ENCODE results near the gene AKIRIN2.
"Not testable (repeated sequence)": the region's sequence is repeated elsewhere in the genome, so short reads cannot be mapped to it uniquely, and the experiment has no call there.

Gene AKIRIN2

DNA sequence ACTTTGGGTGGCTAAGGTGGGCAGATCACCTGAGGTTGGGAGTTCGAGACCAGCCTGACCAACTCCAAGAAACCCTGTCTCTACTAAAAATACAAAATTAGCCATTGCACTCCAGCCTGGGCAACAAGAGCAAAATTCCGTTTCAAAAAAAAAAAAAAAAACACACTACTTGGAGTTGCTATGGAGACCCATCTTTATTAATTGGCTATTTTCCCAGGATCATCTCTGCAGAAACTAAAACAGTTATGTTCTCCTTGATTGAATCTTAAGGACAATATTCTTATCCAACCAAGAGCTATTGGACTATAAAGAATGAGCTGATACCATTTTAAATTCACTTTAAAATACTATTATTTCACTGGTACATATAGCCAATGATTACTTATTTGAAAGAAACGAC, 14.7 kb downstream of the AKIRIN2 start:
- no peak for DNase-seq (ENCODE audit: low read depth)

GRCh38 chr6:87686636-87687205, 15.3 kb downstream of the AKIRIN2 start:
- DNase-seq (ENCODE audit: low read depth), result not testable (repeated sequence)

GRCh38 chr6:87684895-87685654, 17.0 kb downstream of the AKIRIN2 start:
- no peak for DNase-seq (ENCODE audit: low read depth)

GRCh38 chr6:87683890-87684289, 18.1 kb downstream of the AKIRIN2 start:
- no peak for DNase-seq (ENCODE audit: low read depth)

DNA sequence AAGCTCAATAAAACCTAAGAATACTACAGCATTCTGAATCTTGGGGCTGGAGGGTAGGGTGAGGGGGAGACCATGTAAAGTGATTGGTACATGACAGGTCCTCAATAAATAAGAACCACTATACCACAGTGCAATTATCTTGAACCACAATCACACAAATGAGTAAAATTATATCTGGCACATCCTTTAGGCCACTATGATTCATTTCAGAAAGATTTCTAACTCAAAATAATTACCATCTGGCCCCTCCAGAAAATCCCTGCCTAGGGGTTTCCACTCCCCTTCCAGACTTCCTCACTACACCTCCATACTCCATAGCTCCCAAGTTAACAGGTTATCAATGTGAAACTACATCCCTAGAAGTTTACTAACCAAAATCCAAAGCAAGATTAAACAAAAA, 19.7 kb downstream of the AKIRIN2 start:
- DNase-seq (ENCODE audit: low read depth), result no peak

- no peak for DNase-seq (ENCODE audit: low read depth)
Observed at GRCh38 chr6:87675004-87675681, 26.9 kb downstream of the AKIRIN2 start.

DNA sequence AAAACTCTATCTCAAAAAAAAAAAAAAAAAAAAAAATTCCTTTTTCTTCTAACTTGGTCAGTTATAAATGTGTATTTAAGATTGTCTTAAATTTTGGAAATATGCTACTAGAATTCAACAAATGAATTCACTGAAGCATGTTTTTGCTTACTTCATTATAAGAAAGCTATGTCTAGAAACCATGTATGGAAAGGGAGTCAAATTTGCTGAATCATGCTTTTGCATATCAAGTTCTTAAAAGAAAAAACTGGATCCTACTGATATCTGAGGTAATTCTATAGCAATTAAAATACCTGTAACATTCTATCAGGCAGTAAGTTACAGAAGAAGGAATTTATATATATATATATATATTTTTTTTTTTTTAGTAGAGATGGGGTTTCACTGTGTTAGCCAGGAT, 27.7 kb downstream of the AKIRIN2 start:
- DNase-seq (ENCODE audit: low read depth), result no peak

DNA sequence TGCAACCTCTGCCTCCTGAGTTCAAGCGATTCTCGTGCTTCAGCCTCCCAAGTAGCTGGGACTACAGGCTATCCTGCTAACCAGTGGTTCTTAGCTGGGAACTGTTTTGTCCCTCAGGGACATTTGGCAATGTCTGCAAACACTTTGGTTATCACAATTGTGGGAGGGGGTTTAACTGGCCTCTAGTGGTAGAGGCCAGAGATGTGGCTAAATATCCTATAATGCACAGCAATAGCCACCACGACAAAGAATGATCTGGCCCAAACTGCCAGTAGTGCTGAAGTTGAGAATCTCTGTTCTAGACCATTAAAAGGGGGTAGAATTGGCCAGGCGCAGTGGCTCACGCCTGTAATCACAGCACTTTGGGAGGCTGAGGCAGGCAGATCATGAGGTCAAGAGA, 28.8 kb downstream of the AKIRIN2 start:
- no peak for DNase-seq (ENCODE audit: low read depth)

- DNase-seq (ENCODE audit: low read depth), result no peak
Observed at GRCh38 chr6:87672641-87673040, 29.4 kb downstream of the AKIRIN2 start.

DNA sequence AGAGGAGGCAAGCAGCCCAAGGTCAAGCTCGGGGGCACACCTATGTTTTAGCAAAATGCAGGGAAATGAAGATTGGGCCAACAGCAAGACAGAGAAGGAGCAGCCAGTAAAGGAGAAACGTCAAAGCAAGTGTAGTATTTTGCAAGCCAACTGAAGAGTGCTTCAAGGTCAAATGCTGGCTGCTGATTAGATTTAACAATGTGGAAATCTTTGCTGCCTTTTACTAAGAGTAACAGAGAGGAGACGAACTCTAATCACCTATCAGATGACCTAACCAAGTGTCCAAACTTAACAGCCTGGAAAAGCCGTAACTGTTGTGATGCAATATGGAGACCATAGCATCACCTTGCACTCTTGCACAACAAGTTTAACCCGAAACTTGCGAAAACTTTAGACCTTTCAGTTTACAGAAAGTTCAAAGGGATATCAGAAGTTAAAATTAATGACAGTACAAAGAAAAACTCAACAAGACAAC, 30.4 kb downstream of the AKIRIN2 start:
- DNase-seq (ENCODE audit: low read depth), result no peak

- no peak for DNase-seq (ENCODE audit: low read depth)
Observed at GRCh38 chr6:87670707-87671106, 31.3 kb downstream of the AKIRIN2 start.

DNA sequence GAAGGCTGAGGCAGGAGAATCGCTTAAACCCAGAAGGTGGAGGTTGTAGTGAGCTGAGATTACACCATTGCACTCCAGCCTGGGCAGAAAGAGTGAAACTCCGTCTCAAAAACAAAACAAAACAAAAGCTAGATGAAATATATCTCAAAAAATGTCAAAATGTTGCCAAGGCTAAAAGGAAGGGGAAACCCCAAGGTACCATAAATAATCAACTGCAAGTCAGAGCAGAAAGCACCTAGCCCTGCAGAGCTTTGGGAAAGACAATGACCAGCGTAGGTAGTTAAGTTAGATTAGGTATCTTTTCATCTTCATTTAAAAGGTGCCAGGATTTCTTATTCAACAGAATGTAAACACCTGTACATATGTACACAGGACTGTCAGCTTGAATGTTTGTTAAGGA, 33.0 kb downstream of the AKIRIN2 start:
- no peak for DNase-seq (ENCODE audit: low read depth)

- DNase-seq (ENCODE audit: low read depth), result no peak
Observed at GRCh38 chr6:87668013-87668412, 34.0 kb downstream of the AKIRIN2 start.

DNA sequence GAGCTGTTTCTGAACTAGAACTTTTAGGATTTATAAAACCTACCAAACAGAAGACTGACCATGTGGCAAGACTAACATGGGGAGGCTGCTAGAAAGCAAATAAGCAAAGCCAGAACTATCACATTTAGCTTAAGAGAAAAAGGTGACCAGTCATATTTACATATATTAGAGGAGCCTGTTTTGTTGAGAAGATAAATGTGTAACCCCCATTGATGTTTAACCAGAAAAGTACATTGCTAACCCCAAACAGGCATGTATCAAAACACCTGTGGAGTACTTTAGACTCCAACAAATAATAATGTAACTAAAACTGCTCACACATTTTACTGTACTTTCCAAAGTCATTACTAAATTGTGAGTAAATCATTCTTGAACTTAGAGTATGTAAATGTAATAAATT, 35.0 kb downstream of the AKIRIN2 start:
- DNase-seq (ENCODE audit: low read depth), result no peak

GRCh38 chr6:87664921-87665485, 37.0 kb downstream of the AKIRIN2 start:
- DNase-seq (ENCODE audit: low read depth), result no peak

- no peak for DNase-seq (ENCODE audit: low read depth)
Observed at GRCh38 chr6:87663434-87663833, 38.6 kb downstream of the AKIRIN2 start.

- DNase-seq (ENCODE audit: low read depth), result no peak
Observed at GRCh38 chr6:87661503-87661902, 40.5 kb downstream of the AKIRIN2 start.

DNA sequence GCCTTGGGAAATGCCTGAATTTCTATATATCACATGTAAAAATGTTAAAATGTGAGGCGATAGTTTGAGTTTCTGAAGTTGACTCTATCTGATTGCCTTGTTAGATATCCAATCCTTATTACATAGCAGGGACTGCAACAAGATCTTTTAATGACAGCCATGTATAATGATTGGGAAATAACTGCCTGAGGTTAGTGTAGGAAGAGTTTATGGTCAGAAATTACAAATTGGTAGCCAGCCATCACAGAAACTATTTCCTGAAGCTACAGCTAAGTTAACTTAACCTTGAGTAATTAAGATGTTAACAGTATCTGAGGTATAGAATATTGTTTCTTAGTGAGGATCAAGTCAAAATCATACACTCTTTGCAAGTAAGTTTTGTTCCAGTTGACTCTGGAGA, 41.0 kb downstream of the AKIRIN2 start:
- DNase-seq (ENCODE audit: low read depth), result no peak

- DNase-seq (ENCODE audit: low read depth), result no peak
Observed at GRCh38 chr6:87660226-87660911, 41.7 kb downstream of the AKIRIN2 start.

DNA sequence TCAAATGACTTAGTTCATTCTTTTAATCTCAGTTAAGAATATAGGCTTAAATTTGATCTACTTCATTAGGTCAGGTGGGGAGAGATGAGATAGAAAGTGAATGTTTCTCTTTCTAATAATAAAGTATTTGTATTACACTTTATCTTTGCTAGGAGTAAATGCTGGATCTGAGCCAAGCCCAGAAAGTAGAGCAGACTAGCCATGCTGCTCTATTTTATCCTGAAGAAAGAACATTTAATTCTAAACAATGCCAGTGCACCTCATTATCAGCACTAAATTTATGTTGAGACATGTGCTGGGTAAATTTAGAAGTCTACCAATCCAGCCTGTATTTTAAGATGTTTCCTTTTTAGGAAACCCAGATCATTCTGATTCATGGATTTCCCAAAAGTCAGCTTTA, 43.5 kb downstream of the AKIRIN2 start:
- no peak for DNase-seq (ENCODE audit: low read depth)

- no peak for DNase-seq (ENCODE audit: low read depth)
Observed at GRCh38 chr6:87656857-87657256, 45.2 kb downstream of the AKIRIN2 start.

DNA sequence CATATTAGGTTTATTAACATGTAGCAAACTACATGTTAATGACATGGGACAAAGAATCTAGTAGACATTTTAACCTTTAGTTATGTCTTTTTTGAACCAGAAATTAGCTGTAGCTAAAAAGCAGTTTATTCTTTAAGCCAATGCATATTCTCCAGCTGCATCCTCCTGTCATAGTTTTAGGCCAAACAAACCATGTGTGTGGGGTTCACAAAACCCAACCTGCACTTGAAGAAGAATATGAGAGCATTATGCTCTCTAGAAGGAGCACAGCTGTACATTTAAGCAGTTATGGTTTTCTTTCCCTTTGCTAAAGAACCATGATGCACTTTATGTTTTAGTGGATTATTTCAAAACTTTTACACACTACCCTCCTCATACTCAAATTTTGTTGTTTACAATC, 46.2 kb downstream of the AKIRIN2 start:
- no peak for DNase-seq (ENCODE audit: low read depth)
